HG03354 (cell line): Measurements from ENCODE around the gene TXNDC9.
"Not testable (repeated sequence)": the region's sequence is repeated elsewhere in the genome, so short reads cannot be mapped to it uniquely, and the experiment has no call there.

Experiments used
- ATAC-seq: cut with Tn5 transposase; IDR thresholded peaks from one replicate; pipeline ENCODE4 v1.9.1; 2021; ENCODE audit warnings: mild to moderate bottlenecking; ENCODE audit not compliant: unreplicated experiment, poor library complexity, severe bottlenecking

Gene TXNDC9

DNA sequence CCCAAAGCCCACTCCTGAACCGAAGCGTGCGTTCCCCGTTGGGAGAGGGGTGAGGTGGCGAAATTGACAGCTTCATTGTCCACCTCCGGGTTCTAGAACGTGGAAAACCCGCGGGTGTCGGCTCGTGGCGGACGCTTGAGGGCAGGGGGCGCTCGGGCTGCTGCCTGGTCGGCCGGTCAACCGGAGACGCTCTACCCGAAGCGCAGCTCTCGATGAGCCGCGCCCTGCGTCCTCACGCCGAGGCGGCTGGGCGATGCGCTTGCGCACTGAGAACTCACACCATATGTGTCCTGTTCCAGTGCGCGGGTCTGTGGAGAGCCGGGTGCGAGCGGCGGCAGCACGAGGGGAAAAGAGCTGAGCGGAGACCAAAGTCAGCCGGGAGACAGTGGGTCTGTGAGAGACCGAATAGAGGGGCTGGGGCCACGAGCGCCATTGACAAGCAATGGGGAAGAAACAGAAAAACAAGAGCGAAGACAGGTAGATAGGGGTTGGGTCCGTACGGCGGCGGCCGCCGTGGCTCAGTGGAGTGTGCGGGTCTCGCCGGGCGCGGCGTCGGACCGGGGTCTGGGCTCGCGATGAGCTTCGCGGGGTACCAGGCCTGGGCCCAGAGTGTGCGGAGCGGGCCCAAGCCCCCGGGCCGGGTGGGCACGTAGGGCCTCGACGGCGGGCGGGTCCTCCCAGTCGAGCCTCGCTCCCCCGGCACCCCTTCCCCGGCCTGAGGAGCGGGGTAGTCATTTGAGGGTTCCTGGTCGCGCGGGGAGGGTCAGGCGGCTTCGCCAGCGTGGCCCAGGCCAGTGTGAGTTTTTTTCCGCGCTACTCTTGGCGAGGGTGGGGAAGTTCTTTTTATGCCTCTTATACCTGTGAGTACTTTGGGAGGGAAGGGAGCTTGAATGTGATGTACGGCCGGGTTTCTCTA, 1.2 kb upstream of the TXNDC9 start, which contains the start of gene EIF5B:
Gene EIF5B (plus strand): TSS at position 277 of the 916 bp plus-strand sequence. CDS start 166 bp downstream, at position 443.
- ATAC-seq = peak; percentile 62

DNA sequence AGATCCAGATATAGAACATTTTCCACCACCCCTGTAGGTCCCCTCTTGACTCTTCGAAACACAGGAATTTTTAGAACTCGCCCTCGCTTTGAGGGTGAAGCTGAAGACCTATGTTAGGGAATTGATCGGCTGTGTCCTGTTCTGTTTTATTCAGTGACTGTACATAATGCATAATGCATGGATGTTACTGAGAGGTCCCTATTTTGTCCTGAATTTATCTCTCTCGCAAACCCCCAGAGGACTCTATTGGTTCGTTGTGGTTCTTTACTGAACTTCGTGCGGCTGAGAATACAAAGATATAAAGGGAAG, 625 bp upstream of the TXNDC9 start:
- peak; percentile 11 for ATAC-seq

DNA sequence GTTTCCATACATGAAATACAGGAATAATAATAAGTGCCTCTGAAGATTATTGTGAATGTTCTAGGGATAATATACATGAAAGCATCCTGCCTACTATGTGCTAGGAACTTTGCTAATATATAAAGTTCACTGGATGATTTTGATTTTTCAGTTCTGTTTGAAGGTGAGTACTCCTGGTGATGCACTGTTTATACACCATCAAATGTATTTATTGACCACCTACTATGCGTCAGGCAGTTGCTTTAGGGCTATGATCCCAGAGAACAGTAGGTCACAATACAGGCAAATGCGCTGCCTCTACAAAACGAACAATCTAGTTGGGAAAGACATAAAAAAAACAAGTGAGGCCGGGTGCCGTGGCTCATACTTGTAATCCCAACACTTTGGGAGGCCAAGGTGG, 10.7 kb downstream of the TXNDC9 start:
- no peak for ATAC-seq

DNA sequence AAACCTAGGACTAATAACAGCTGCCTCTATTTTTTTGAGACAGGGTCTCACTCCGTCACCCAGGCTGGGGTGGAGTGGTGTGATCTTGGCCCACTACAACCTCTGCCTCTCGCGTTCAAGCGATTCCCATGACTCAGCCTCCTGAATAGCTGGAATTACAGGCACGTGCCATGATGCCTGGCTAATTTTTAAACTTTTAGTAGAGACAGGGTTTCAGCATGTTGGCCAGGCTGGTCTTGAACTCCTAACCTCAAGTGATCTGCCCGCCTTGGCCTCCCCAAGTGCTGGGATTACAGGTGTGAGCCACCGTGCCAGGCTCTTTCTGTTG, 18.3 kb downstream of the TXNDC9 start:
- ATAC-seq = not testable (repeated sequence)

DNA sequence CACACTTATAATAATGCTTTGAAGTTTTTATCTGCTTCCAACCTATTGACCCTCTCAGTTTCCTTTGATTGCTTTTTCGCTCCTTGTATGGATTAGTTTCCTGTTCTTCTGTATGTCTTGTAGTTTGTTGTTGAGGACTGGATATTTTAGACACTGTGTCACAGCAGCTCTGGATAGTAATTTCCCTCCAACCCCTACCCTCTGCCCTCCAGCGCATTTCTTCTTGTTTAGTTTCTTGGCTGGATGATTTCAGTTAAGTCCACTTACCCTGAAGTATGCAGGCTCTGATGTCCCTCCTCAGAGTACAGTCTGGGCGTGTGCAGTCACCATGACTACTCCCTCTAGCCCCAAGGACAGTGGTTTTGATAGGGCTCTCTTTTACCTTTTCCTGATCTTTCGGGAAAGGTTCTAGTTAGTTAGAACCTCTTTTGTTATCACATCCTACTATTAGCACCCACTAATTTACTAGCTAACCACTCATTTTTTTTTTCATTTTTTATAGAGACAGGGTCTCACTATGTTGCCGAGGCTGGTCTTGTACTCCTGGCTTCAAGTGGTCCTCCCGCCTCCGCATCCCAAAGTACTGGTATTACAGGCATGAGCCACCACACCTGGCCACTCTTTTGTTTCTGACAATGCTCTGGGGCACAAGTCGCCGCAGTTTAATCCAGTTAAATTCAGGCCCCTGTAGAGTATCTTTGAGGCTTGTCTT, 18.8 kb downstream of the TXNDC9 start:
- no peak for ATAC-seq

DNA sequence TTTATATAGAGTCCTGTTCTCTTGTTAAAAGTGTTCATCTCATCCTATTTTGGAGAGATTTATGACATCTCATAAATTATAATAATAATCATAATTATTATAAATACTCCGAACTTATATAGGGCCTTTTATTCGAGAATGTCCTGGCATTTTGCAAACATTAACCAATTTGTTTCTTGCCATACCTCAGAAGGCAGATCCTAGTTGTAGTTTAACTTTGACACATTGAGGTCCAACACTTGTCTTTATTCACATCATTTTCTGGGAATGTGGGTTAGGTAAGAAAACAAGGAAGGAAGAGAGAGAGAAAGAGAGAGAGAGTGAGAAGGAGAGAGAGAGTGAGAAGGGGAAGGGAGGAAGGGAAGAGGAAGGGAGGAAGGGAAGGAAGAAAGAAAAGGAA, 35.0 kb downstream of the TXNDC9 start, which contains the start of gene LYG1:
Gene LYG1 (minus strand): TSS at position 101 of the 400 bp plus-strand sequence. CDS start 5,527 bp downstream, outside the sequence.
- ATAC-seq = not testable (repeated sequence)

DNA sequence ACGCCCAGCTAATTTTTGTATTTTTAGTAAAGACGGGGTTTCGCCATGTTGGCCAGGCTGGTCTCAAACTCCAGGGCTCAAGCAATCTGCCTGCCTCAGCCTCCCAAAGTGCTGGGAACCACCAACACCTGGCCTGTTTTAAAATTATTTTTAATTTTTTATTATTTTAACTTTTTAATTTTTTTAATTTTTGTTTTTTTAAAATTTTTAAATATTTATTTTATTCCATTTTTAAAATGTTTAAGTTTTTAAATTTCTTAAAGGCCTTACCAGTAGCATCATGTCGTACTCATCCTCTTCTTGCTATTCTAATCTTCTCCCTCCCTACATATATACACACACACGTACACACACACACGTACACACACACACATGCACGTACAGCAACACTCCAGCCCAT, 36.6 kb downstream of the TXNDC9 start:
- no peak for ATAC-seq

DNA sequence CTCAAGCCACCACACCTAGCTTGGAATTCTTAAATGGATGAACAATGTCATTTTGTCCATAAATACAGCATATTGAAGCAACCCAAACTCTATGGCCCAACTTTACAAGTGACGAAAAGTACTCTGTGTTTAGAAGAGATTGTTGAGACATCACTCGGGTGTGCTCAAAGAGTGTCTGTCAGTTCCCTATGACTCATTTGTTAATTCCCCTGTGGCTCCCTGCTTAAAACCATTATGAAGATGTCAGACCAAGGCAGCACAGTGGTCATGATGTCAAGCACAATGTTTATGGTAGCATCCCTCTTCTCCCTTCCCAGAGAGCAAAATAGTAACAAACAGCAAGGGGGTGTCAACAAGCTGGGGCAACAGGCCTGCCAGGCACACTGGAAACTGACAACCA, 38.1 kb downstream of the TXNDC9 start:
- ATAC-seq = no peak

DNA sequence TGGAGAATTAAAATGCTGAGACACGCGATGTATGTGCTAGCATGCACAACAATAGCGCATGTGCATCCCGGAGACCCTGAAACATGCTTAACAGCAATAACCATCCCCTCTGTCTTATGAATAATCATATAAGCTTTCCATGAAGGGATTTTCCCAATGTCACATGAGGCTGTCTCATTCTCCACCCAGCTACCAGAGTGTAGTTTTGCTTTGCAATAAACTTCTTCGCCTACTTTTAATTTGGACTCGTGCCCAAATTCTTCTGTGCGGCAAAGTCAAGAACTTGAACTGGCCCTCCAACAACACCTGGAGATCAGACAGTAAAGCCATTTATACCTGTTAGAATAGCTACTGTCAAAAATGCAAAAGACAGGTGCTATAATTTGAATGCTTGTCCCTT, 50.6 kb downstream of the TXNDC9 start:
- ATAC-seq = no peak

DNA sequence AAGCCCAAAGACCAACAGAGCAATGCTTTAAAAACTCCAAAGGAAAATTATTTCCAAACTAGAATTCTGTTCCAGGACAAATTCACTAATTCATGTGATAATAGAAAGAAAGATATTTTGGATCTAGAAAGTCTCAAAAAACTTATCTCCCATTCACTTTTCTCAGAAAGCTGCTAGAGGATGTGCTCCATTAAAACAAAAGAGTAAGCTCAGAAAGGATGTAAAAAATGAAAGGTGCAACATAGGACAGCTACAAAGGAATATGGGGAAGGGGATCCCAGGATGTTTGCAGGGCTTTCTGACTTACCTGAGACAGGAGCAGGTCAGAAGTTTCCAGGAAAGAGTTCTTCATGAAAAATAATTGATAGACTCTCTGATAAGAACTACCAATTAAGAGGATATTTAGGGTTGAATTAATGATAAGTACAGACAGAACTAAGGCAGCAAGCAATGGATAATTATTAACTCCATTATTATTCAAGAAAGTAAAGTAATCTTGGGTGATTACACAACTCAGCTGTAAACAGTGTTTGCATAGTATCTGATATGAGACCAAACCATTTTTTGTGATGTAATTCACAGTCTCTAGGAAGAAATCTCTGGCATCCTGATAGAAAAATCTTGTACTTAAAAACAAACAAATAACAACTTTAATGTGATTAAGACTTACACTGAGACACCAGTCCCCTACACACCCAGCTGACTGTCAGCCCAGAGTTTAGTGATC, 56.0 kb downstream of the TXNDC9 start:
- ATAC-seq = no peak

DNA sequence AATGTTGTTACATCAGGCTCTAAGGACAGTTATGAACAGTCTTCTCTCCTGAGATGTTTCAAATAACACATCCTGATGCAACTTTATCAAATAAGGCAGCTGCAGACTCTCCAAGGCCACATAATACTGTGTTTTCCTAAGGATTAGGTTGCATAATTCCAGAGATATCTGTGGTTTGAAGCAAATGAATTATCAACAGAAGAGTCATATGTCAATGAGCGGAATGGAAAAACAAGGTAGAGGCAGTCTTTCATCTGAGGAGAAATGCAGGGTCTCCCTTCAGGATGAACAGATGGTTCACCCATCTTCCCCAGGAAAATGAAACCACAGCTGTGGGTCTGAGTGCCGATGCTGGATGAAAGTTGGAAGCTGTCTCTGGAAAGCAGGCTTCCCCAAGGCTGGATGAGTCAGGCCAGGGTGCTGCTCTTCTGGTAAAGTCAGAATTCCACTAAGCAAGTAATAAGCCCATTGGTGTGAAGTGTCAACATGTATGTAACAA, 57.3 kb downstream of the TXNDC9 start:
- no peak for ATAC-seq

DNA sequence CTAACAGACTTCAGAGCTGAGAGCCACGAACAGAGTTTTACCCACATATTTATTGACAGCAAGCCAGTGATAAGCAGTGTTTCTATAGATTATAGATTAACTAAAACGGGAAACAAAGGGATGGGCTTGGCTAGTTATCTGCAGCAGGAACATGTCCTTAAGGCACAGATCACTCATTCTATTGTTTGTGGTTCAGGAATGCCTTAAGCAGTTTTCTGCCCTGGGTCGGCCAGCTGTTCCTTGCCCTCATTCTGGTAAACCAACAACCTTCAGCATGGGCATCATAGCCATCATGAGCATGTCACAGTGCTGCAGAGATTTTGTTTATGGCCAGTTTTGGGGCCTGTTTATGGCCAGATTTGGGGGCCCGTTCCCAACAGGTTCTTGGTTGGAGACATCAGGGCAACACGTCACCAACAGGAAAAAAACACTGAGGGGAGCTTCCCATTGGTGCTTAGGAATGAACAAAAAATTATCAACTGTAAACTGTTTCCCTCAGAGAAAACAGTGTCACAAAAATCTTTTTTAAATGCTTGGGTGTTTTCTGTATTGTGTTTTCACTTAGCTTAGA, 57.9 kb downstream of the TXNDC9 start:
- not testable (repeated sequence) for ATAC-seq

DNA sequence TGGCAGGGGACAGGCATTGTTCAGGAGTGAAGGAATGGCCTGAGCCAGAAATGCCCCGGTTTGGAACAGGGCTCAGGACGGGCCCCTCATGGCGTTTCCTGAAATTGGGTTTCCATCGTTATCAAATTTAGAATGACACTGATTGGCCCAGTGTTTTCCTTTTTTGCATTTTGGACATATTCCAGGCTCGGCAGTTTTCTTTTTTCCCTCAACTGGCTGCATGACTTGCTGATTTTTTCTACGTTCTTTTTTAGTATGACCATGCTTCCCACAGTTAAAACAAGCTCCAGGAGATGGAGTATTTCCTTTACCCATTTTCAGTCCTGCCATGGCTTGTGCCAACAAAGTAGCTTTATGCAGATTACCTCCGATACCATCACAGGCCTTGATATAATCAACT, 60.3 kb downstream of the TXNDC9 start:
- ATAC-seq = no peak
